Endothelial cell (in vitro differentiated cells): ENCODE data around the gene SPHKAP. TPM values are rescaled to one million over a fixed set of nuclear protein-coding genes. Genes with fewer than 3 reads are reported as not detected.

Source experiments
- DNase-seq: peaks from one replicate; pipeline ENCODE4 v3.0.0; 2021; ENCODE audit warnings: low spot score
- H3K27ac Mint-ChIP-seq: one replicate; pipeline ENCODE4 v1.8.0; 2021; ENCODE audit warnings: mixed read lengths, inconsistent platforms; ENCODE audit not compliant: unreplicated experiment
- H3K27me3 Mint-ChIP-seq: one replicate; pipeline ENCODE4 v1.8.0; 2021; ENCODE audit warnings: mild to moderate bottlenecking, moderate library complexity, mixed read lengths, inconsistent platforms; ENCODE audit not compliant: unreplicated experiment
- H3K36me3 Mint-ChIP-seq: one replicate; pipeline ENCODE4 v1.8.0; 2021; ENCODE audit warnings: mild to moderate bottlenecking, low read depth, mixed read lengths, inconsistent platforms; ENCODE audit not compliant: unreplicated experiment
- H3K4me1 Mint-ChIP-seq: one replicate; pipeline ENCODE4 v1.8.0; 2021; ENCODE audit warnings: mild to moderate bottlenecking, mixed read lengths, inconsistent platforms; ENCODE audit not compliant: unreplicated experiment
- H3K4me3 Mint-ChIP-seq: one replicate; pipeline ENCODE4 v1.8.0; 2021; ENCODE audit warnings: mild to moderate bottlenecking, mixed read lengths, inconsistent platforms; ENCODE audit not compliant: unreplicated experiment
- H3K9me3 Mint-ChIP-seq: one replicate; pipeline ENCODE4 v1.8.0; 2021; ENCODE audit warnings: mixed read lengths, inconsistent platforms; ENCODE audit not compliant: unreplicated experiment
- total RNA-seq: library from RNA; stranded (reverse); fragmentation: NEBNext Ultra II Directional; extraction: Animal tissue kit (Norgen Biotek cat#: 25700); gene quantifications from one replicate; pipeline ENCODE4 v1.2.1, GENCODE V29; 2021; ENCODE audit not compliant: unreplicated experiment
- TF ChIP-seq, protein P1 (sequence below): fragments of 200-600 bp; sonication (generic); IDR thresholded peaks from one replicate; pipeline ENCODE4 v1.5.0; 2021; ENCODE audit warnings: antibody characterized with exemption; ENCODE audit not compliant: unreplicated experiment

The SPHKAP gene
- total RNA-seq, 1 donor from 2014 or later = 0.05 TPM

DNA sequence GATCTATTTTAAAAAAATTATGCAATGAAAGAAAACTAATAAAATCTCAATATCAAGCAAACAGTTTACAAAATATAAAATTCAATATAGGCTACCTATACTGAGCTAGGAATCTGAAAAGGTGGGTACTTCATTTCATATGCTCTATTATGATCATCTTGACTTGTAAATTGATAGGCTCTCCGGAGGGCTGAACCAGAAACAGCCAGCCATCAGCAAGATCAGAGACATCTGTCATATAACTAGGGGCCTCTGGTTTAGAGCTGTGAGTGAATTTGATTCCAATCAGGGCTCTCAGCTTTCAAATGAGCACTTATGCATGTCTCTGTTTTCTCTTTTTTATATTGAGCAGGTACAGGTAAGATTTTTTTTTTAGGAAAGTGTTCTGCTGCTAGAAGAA lies 114.2 kb downstream of the SPHKAP start:
- Mint-ChIP-seq H3K36me3 (no peaks in the 10 kb centered on the region), H3K4me3 (no peak overlapping the region), H3K27me3 (no peaks in the 10 kb centered on the region), H3K4me1 (peaks cover 3% of the 10 kb centered on the region), H3K9me3 (no peaks in the 10 kb centered on the region), H3K27ac (no peak overlapping the region)
- no peak for DNase-seq
- TF ChIP-seq, protein P1, sequence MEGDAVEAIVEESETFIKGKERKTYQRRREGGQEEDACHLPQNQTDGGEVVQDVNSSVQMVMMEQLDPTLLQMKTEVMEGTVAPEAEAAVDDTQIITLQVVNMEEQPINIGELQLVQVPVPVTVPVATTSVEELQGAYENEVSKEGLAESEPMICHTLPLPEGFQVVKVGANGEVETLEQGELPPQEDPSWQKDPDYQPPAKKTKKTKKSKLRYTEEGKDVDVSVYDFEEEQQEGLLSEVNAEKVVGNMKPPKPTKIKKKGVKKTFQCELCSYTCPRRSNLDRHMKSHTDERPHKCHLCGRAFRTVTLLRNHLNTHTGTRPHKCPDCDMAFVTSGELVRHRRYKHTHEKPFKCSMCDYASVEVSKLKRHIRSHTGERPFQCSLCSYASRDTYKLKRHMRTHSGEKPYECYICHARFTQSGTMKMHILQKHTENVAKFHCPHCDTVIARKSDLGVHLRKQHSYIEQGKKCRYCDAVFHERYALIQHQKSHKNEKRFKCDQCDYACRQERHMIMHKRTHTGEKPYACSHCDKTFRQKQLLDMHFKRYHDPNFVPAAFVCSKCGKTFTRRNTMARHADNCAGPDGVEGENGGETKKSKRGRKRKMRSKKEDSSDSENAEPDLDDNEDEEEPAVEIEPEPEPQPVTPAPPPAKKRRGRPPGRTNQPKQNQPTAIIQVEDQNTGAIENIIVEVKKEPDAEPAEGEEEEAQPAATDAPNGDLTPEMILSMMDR = no peak

DNA sequence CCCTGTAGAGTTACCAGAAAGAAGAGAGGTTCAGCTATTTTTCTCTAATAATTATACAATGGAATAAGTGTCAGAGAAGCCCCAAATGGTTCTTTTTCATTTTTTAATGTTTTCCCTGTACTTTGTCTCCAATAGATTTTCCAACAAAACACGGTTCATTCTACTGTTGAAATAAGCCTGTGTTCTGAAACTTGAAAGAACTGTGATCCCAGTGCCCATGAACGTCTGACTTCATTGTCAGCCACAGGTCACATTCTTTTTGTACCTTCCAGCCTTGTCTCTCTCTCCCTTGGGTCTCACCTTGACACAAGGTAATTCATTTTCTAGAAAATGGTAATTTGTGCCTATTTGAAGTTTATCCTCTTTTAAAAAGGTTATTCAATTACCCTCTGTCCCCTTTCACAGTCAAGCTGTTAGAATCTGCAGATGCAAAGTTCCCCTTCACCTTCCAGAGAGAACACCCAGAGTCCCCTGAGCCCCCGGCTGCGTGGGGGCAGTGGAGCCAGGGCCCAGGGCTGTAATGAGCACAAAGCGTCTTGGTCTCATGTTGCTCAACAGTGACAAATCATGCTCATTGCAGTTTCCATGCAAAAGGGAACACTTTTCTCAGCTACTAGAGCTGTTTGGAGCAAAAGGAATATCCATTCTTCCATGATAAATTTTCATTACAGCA lies 115.2 kb downstream of the SPHKAP start:
- no peaks in the 10 kb centered on the region for H3K27me3 Mint-ChIP-seq
- H3K36me3 Mint-ChIP-seq = no peaks in the 10 kb centered on the region
- no peak overlapping the region for H3K4me3 Mint-ChIP-seq
- TF ChIP-seq, protein P1 = no peak
- H3K4me1 Mint-ChIP-seq = peaks cover 3% of the 10 kb centered on the region
- no peak for DNase-seq
- H3K27ac Mint-ChIP-seq = no peak overlapping the region
- no peaks in the 10 kb centered on the region for H3K9me3 Mint-ChIP-seq

- H3K27me3 Mint-ChIP-seq = no peaks in the 10 kb centered on the region
- no peak for DNase-seq
- TF ChIP-seq, protein P1 = no peak
- no peak overlapping the region for H3K27ac Mint-ChIP-seq
- H3K36me3 Mint-ChIP-seq = no peaks in the 10 kb centered on the region
- H3K4me1 Mint-ChIP-seq = peaks cover 3% of the 10 kb centered on the region
- no peak overlapping the region for H3K4me3 Mint-ChIP-seq
- H3K9me3 Mint-ChIP-seq = no peaks in the 10 kb centered on the region
Observed at GRCh38 chr2:228065686-228066085, 115.8 kb downstream of the SPHKAP start.

DNA sequence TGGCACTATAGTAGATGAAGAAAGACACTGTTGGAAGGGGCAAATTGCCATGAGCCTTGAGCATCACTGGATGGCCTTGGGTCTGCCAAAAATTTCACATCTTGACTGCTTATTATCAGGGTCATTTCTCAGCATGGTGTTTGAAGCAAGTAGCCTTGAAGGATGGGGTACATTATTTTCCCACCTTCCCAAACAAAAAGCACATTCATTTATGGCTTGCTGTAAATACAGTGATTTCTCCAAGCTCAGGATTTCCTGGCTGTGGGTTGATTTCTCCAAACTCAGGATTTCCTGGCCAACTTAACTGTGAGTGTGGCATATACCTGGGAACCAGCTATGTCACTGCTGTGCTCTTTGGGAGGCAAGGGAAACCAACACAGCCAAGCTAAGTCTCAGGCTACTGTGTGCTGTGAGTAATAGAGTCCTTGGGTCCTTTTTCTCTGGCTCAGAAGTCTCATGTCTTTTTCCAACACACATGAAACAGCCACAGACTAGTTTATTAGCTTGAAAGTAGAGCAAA lies 116.6 kb downstream of the SPHKAP start:
- DNase-seq = no peak
- Mint-ChIP-seq H3K27ac (no peak overlapping the region), H3K36me3 (no peaks in the 10 kb centered on the region), H3K4me3 (no peak overlapping the region), H3K9me3 (no peaks in the 10 kb centered on the region), H3K27me3 (no peaks in the 10 kb centered on the region), H3K4me1 (peaks cover 3% of the 10 kb centered on the region)
- TF ChIP-seq, protein P1 = no peak

DNA sequence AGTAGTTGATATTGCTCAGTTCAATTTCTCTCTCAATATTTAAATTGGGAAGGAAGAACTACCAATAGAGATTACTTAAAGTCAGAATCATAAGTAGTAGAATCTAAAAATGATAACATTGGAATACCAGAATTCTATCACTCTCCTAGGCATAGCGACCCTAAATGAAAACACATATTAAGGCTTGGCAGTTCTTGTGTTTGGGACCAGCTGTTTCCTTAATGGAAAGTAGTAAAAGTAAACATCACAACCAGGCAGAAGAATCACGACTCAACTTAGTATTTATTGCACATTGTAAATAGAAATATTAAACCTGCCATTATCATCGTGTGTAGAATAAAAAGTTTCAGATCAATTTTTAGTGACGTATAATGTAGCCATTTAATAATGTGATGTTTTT lies 117.5 kb downstream of the SPHKAP start:
- no peak for DNase-seq
- TF ChIP-seq, protein P1 = no peak
- no peaks in the 10 kb centered on the region for H3K9me3 Mint-ChIP-seq
- no peaks in the 10 kb centered on the region for H3K27me3 Mint-ChIP-seq
- peaks cover 3% of the 10 kb centered on the region for H3K4me1 Mint-ChIP-seq
- H3K27ac Mint-ChIP-seq = no peak overlapping the region
- no peak overlapping the region for H3K4me3 Mint-ChIP-seq
- no peaks in the 10 kb centered on the region for H3K36me3 Mint-ChIP-seq
